Measurements from ENCODE around the gene PARD3.
A peak's percentile ranks its signal among the peaks of the same experiment; 100 is the strongest.

PARD3 gene

GRCh38 chr10:34193931-34194626 is 621.0 kb downstream of the PARD3 start:
- DNase-seq = peak; percentile 63

- no peak for DNase-seq
Observed at GRCh38 chr10:34192646-34193045, 622.5 kb downstream of the PARD3 start.

GRCh38 chr10:34191406-34191805 is 623.7 kb downstream of the PARD3 start:
- no peak for DNase-seq

- no peak for DNase-seq
Observed at GRCh38 chr10:34190580-34190979, 624.5 kb downstream of the PARD3 start.

GRCh38 chr10:34189830-34190229 is 625.3 kb downstream of the PARD3 start:
- DNase-seq = no peak

GRCh38 chr10:34188221-34188620 is 626.9 kb downstream of the PARD3 start:
- no peak for DNase-seq

- peak; percentile 15 for DNase-seq
Observed at GRCh38 chr10:34187201-34187600, 627.9 kb downstream of the PARD3 start.

GRCh38 chr10:34186745-34187144 is 628.4 kb downstream of the PARD3 start:
- DNase-seq = no peak

- DNase-seq = no peak
Observed at GRCh38 chr10:34185998-34186397, 629.1 kb downstream of the PARD3 start.

- no peak for DNase-seq
Observed at GRCh38 chr10:34184939-34185386, 630.1 kb downstream of the PARD3 start.

- DNase-seq = no peak
Observed at GRCh38 chr10:34184397-34184796, 630.7 kb downstream of the PARD3 start.

- DNase-seq = no peak
Observed at GRCh38 chr10:34183016-34183796, 631.9 kb downstream of the PARD3 start.

- DNase-seq = peak; percentile 22
Observed at GRCh38 chr10:34181553-34182300, 633.4 kb downstream of the PARD3 start.

- DNase-seq = no peak
Observed at GRCh38 chr10:34180749-34181148, 634.3 kb downstream of the PARD3 start.

GRCh38 chr10:34179280-34179679 is 635.8 kb downstream of the PARD3 start:
- DNase-seq = no peak

- no peak for DNase-seq
Observed at GRCh38 chr10:34178756-34179155, 636.3 kb downstream of the PARD3 start.

GRCh38 chr10:34178196-34178595 is 636.9 kb downstream of the PARD3 start:
- no peak for DNase-seq

GRCh38 chr10:34177445-34177844 is 637.7 kb downstream of the PARD3 start:
- DNase-seq = no peak

- DNase-seq = no peak
Observed at GRCh38 chr10:34176351-34176750, 638.7 kb downstream of the PARD3 start.

GRCh38 chr10:34175121-34175520 is 640.0 kb downstream of the PARD3 start:
- DNase-seq = no peak

GRCh38 chr10:34172936-34173533 is 642.1 kb downstream of the PARD3 start:
- DNase-seq = peak; percentile 80

- peak; percentile 68 for DNase-seq
Observed at GRCh38 chr10:34171957-34172527, 643.1 kb downstream of the PARD3 start.

- no peak for DNase-seq
Observed at GRCh38 chr10:34169677-34170076, 645.4 kb downstream of the PARD3 start.
